Adipose tissue (tissue), 3 donors: ENCODE measurements around the gene PHF2. TPM values are rescaled to one million over a fixed set of nuclear protein-coding genes. Genes with fewer than 3 reads are reported as not detected.

Experiments
- H3K27ac ChIP-seq: one replicate; pipeline ENCODE4 v1.5.1; 2013; ENCODE audit warnings: low read depth, low read length
- WGBS, 3 donors: extraction: QIAGEN DNeasy Blood & Tissue Kit; methylation state at CpG; one replicate each; pipeline ENCODE4 v1.1.7; 2013; 5-methylcytosine and 5-hydroxymethylcytosine counted together
- polyA plus RNA-seq, 3 donors: library from polyadenylated mRNA; stranded (reverse); fragments of 200-250 nt; gene quantifications; one replicate each; pipeline ENCODE4 v1.2.3, GENCODE V29; 2013
- donor health status: healthy with polysubstance abuse.
- donor health status: Bipolar disorder and iron deficiency.
- donor health status: healthy.

Gene PHF2
- polyA plus RNA-seq, 3 donors = 9.5 to 25.1 (median 17.6) TPM

DNA sequence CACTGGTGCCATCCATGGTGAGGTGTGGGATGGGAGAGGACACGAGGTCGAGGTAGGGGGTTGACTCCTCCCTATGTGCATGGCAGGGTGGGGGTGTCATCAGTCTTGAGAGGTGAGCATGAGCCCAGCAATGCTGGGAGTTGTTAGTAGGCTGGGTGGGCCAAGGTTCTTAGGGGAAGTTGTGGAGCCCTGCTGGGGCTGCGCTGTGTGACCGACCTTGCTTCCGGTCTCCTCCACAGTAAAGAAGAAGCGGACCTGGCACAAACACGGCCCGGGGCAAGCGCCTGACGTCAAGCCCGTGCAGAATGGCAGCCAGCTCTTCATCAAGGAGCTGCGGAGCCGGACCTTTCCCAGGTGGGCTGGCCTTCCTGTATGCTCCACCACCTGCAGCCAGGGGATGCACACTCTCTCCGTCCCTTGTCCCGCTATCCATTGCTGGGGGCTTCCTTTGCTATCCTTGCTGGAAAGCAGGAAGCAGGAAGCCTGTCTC lies 59.8 kb downstream of the PHF2 start:
- WGBS, 3 donors = 97 to 98% (median 97%) methylated on average over 15 of the region's 15 CpGs
- no peak overlapping the region for H3K27ac ChIP-seq

DNA sequence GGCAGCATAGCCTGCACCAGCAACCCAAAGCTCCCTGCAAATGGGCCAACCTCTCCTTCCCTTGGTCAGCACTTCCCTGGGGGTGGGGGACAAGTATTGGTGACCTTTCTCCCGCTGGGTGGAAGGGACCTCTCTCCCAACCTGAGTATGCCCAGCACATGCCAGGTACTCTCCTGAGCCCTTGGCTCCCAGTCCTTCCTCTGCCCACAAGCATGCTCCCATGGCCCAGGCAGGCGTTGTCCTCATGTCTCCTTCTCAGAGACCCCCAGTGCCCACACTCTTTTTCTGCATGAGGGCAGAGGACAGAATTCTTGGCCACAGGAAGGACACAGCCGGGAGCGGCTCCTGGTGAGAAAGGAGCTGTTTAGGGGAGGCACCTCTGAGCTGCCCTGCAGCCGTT lies 60.3 kb downstream of the PHF2 start:
- H3K27ac ChIP-seq = no peak overlapping the region
- 89 to 96% (median 89%) methylated on average over 5 of the region's 5 CpGs for WGBS, 3 donors

DNA sequence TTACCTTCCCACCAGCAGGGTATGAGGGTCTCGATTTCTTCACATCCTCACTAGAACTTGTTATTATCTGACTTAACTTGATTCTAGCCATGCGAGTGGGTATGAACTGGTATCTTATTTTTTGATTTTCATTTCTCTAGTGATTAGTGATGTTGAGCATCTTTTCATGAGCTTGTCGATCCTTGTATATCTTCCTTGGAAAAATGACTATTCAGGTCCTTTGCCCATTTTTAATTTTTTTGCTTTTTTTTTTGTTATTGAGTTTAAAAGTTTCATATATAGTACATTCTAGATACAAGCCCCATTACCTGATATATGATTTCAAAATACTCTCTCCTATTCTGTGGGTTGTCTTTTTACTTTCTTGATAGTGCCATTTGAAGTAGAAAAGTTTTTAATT lies 61.5 kb downstream of the PHF2 start:
- WGBS, 3 donors = 83 to 99% (median 98%) methylated on average over 3 of the region's 3 CpGs
- no peak overlapping the region for H3K27ac ChIP-seq

DNA sequence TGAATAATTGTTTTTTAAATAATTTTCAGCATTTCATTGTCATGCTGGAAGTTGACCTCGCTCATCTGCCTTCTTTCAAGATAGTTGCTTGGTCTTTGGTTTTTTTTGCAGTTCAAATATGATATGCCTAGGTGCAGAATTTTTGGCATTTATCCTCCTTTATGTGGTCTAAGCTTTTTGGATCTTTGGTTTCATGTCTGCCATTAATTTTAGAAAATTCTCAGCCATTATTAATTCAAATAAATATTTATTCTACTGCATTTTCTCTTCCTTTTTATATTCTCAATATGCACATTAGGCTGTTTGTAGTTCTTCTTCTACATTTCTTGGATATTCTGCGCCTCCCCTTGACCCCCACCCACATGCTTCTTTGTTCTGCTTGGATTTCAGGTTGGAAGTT lies 63.6 kb downstream of the PHF2 start:
- 97 to 98% (median 98%) methylated on average over 2 of the region's 2 CpGs for WGBS, 3 donors
- H3K27ac ChIP-seq = no peak overlapping the region

DNA sequence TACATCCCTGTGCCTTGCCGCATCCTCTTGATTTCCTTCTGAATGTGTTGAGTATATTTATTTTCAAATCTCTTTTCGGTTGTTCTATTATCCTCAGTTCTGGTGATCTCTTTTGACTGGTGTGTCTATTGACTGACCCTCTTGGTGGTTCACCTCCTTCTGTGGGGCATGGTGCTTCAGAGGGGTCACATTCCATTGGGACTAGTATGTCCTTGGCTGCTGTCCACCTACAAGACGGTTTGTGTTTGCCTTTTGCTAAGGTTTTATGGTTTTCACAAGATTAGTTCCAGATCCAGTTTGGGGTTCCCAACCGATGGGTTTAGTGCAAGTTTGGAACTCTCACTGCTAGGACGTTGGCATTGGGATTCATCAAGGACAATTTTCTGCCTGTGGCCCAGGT lies 66.6 kb downstream of the PHF2 start:
- H3K27ac ChIP-seq = no peak overlapping the region

DNA sequence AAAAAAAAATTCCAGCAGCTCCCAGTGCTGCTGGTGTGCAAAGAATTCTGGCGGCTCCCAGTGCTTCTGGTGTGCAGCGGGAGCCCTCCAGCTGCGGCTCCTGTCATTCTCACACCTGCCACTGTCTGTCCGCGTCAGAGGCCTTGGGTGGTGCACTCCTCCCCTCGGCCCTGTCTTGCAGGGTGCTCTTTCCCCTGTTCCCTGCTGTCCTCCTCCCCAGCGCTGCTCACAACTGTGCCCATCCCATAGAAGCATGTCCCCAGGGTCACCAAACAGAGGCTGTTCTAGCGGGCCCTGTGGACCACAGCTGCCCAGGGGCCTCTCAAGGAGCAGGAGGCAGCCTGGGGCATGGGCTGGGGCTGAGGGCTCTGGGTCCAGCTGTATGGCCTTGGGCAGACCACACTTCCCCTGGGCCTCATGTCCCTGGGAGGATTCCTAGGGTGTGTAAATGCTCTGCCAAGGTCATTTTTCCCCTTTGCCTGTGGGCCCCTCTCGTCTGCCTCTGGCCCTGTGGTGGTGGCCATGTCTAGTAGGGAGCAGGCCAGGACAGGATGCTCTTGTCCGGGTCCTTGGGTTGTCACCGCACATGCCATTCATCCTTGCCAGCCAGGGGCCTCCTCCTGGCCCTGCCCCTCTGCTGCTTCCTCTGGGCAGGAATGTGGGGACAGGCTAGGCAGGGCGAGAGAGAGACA lies 68.2 kb downstream of the PHF2 start:
- H3K27ac ChIP-seq = no peak overlapping the region
- 81 to 98% (median 89%) methylated on average over 12 of the region's 12 CpGs for WGBS, 3 donors

More for the DNA sequence above, 66.6 kb downstream of the PHF2 start:
- 81 to 90% (median 86%) methylated on average over 5 of the region's 5 CpGs for WGBS, 3 donors

DNA sequence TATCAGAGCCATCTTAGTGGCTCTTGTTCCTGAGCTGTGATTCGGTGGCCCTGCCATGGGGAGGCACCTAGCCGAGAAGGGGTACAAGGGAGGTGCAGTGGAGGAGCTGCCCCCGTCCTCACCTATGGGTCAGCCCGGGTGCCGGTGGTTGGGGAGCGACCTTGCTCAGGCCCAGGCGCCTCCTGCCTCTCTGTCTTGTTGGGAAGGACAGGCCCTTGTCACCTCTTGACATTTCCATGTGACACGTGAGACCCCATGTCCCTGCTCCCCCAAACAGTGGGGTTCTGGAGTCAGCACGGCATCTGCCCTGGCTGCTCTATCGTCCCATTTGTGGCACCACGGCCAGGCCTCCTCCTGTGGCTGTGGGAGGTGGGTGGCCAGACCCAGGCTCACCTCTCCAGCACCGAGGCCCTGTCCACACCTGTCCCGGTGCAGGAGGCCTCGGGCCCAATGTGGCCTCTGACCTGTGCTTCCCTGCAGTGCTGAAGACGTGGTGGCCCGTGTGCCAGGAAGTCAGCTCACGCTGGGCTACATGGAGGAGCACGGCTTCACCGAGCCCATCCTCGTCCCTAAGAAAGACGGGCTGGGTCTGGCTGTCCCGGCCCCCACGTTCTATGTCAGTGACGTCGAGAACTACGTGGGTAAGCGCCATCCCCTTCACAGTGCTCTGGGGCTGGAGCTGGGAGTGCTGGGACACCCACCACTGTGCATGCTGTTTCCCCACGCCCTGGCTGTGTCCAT lies 68.9 kb downstream of the PHF2 start:
- H3K27ac ChIP-seq = no peak overlapping the region
- WGBS, 3 donors = 93 to 95% (median 94%) methylated on average over 28 of the region's 28 CpGs

DNA sequence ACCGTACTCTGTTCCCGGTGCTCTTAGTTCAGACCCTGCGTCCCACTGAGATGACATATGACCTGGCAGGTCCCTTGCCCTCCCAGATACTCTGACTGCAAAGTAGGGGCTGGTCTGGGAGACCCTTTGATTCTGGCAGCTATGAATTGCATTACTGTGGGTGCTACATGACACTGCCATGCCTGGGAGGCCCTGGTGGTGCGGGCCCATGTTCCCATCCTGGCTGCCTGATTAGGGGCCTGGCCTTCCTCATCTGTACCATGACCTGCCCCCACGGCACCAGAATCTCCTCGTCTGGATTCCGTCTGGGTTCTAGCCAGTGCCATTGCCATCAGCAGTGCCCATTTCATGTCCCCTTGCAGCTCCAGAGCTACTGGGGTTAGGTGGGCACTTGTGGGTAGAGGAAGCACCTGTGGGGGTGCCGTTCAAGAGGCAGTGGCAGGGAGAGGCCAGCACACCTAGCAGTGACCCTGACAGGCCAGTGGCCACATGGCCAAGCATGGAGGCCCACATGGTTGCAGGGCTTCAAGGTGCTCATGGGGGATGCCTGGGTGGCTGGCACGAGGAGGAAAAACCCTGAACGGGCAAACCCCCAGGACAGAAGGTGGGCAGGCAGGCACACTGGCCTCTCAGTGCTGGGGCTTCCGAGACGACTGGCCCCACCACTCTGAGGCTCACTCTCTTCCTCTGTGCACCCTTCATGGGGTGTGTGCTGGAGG lies 69.7 kb downstream of the PHF2 start:
- no peak overlapping the region for H3K27ac ChIP-seq
- WGBS, 3 donors = 95 to 96% (median 96%) methylated on average over 11 to 12 of the region's 12 CpGs

DNA sequence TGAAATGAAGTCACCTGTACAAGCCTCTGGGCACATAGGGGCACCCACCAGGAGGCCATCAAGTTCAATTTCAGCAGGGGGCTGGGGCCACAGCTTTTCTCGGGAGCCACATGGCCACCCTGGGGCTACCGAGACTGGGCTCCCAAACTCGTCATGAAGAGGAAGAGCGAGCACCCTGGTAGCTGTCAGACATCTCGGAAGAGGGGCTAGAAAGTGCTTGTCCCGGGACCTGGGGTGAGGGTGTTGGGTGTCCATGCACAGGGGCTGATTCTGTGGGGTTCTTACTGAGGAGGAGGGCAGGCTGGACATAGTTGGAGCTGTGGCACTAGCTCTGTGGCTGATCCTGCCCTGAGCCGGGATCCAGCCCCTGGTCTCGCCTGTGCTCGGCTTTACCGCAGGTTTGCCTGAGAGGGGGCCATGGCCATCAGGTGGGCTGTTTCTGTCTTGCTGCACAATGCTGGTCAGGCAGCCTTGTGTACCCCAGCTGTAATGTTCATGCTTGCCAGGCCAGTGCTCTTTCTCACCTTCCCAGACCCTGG lies 70.3 kb downstream of the PHF2 start:
- WGBS, 3 donors = 92 to 96% (median 93%) methylated on average over 10 of the region's 10 CpGs
- no peak overlapping the region for H3K27ac ChIP-seq

DNA sequence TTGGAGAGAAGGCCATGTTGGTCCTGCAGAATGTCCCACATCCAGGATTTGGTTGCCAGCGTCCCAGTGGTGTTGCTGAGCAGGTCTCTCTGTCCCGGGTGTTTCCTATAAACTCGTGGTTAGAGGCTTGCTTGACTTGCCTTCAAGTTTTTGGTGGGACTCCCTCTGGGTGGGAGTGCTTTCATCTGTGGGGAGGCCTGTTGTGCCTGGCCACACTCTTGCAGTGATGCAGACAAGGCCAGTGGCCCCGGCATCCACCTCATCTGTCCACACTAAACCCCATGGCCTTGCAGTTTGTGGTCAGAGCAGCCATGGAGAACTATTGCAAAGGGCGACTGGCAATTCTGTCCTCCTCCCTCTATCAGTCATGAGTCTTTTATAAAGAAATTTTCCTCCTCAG lies 71.8 kb downstream of the PHF2 start:
- WGBS, 3 donors = 90 to 92% (median 91%) methylated on average over 5 of the region's 5 CpGs
- H3K27ac ChIP-seq = no peak overlapping the region

DNA sequence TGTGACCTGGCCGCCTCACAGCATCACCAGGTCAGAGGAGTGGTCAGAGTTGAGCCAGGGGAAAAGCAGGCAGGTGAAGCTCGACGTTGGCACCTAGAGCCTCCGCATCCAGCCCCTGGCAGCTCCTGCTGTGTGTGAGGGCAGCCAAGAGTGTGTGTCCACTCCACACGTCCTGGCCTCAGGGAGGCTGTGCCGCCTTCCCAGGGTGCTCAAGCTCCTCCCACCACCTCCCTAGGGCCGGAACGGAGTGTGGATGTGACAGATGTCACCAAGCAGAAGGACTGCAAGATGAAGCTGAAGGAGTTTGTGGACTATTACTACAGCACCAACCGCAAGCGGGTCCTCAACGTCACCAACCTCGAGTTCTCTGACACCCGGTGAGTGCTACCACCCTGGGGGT lies 72.5 kb downstream of the PHF2 start:
- no peak overlapping the region for H3K27ac ChIP-seq
- WGBS, 3 donors = 91 to 97% (median 92%) methylated on average over 13 of the region's 13 CpGs

DNA sequence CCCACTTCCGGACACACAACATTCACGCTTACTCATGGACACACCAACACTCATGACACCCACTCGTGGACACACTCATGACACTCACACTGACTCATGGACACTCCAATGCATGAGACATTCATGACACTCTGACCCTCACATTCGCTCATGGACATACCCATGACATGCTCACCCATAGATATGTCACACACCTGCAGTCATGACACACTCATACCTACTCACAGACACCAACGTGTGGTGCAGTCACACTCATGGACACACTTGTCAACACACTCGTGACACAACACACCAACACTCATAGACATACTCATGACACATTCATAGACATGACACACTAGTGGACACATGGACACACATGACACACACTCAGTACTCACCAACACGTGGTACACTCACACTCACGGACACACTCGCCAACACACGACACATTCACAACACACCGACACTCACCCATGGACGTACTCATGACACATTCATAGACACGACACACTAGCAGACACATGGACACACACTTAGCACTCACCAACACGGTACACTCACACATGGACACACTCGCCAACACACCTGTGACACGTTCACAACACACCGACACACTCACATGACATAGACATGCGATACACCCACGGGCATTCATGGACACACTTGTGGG lies 73.4 kb downstream of the PHF2 start:
- WGBS, 3 donors = 92 to 95% (median 94%) methylated on average over 19 of the region's 19 CpGs
- H3K27ac ChIP-seq = no peak overlapping the region

DNA sequence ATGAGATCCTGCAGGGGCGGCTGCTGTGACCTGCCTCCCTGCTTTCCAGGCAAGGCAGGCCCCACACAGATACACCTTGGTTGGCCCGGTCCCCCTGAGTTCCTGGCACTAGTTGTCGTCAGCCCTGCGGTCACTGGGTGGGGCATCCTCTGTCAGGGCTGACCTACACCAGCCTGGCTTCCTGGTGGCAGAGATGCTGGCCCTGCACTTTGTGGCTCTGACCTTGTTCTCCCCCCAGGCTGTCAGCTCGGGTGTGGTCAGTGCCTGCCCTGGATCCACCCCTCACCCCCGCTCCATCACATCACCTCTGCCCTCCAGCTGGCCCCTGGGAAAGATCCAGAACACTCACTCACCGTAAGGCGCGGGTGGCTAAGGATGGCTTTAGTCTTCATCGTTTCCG lies 74.1 kb downstream of the PHF2 start:
- no peak overlapping the region for H3K27ac ChIP-seq
- 93 to 94% (median 94%) methylated on average over 11 of the region's 11 CpGs for WGBS, 3 donors

DNA sequence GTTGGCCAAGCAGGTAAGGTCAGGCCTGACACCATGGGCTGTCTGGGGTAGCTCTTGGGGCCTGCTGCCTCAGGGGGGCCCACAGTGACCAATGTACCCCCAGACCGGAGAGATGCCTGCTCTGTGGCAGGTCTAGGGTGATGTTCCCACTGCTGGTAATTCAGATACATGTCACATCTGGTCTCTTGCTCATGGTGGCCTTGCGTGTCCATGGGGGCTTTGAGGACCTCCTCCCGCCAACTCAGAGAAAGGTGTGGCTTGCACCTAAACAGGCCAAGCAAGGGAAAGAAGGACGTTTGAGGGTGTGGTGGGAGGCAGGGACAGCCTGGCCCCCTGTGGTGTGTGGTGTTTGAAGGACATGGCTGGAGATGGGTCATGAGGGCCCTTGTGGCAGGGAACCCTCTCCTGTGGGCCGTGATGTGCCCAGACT lies 75.2 kb downstream of the PHF2 start:
- 92 to 94% (median 93%) methylated on average over 5 of the region's 5 CpGs for WGBS, 3 donors
- no peak overlapping the region for H3K27ac ChIP-seq

DNA sequence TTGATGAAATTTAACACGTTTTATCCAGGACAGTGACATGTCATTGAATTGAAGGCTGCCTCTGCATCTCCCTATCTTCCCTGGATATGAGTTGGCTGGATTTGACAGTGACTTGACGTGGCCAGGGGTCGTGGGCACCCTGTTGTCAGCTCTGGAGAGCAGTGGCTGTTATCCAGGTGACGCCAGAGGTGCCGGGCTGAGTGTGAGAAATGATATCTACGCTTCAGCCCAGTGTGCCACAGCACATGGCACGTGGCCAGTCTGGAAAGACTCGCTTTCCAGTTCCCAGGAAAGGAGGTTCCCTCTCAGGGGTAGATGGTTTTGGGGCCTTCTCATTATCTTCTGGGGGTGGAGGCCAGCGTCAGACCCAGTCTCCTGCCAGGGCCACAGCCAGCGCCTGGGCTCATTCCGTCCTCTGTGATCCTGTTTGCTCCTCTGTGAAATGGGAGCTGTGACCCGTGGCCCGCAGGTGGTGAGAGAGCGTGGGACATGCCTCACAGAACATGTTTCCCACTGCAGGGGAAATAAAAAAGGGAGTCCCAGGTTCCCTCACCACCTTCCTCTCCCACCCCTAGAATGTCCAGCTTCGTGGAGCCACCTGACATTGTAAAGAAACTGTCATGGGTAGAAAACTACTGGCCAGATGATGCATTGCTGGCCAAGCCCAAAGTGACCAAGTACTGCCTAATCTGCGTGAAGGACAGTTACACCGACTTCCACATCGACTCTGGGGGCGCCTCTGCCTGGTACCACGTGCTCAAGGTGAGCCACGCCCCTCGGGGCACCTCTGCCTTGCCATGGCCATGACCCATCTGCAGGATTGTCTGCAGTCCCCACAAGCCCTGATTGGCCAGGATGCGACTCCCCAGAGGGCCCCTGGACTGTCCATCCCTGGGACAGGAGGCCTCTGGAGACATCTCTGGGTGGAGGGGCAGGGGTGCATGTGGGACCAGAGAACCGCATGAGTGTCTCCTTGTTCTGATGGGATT lies 76.5 kb downstream of the PHF2 start:
- no peak overlapping the region for H3K27ac ChIP-seq
- 89 to 93% (median 92%) methylated on average over 24 of the region's 24 CpGs for WGBS, 3 donors

DNA sequence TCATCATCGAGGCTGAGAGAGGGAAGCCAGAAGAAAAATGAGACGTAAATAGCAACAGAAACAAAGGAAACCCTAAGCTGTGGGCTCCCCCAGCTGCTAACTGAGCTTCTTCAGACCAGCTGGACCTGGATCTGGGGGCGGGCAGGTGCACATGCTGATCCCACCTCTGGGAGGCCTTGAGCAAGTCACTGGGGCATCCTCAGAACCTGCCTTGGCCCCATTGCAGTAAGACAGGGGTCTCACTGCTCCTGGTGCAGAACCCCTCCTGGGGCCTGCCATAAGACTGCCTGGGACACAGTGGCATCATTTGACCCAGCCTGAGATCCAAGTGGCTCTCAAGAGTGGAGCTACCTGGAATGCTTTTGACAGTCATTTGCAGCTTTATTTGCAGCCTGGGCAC lies 77.4 kb downstream of the PHF2 start:
- H3K27ac ChIP-seq = no peak overlapping the region
- 86 to 96% (median 89%) methylated on average over 3 of the region's 3 CpGs for WGBS, 3 donors

DNA sequence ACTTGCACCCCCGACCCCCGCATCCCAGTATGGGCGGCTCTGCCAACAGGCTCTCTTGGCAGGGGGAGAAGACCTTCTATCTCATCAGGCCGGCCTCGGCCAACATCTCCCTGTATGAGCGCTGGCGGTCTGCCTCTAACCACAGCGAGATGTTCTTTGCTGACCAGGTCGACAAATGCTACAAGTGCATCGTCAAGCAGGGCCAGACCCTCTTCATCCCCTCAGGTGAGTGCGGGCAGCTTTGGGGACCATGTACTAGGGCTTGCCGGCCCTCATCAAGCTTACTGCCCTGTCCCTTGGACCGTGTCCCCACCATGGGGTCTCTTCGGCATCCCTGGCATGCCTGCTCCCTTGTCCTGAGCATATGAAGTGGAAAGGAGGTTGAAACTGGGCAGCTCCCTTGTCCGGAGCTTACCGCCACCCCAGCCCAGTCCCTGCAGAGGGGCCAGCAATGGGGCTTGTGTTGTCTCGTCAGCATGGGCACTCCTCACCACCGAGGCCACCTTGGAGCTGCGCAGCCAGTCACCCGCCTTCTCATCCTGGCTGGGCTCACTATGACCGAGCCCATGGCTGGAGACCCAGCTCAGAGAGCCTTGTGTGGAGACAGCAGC lies 78.1 kb downstream of the PHF2 start:
- no peak overlapping the region for H3K27ac ChIP-seq
- WGBS, 3 donors = 93 to 98% (median 96%) methylated on average over 21 of the region's 21 CpGs
